SU-DHL-6 (cell line): ENCODE measurements around the gene FKTN.

Experiments used
- H2AFZ ChIP-seq: fragments of 200-600 bp; sonication (generic); 2 replicates; pipeline ENCODE4 v1.6.1; 2014; ENCODE audit warnings: low read depth, mild to moderate bottlenecking, moderate library complexity, mixed read lengths, antibody characterized with exemption, low read length; ENCODE audit not compliant: severe bottlenecking
- H3F3A ChIP-seq: fragments of 200-600 bp; shearing (Covaris generic); 2 replicates; pipeline ENCODE4 v1.6.0; 2016; ENCODE audit warnings: antibody characterized with exemption, mild to moderate bottlenecking; ENCODE audit not compliant: insufficient read depth
- H3K27ac ChIP-seq: fragments of 200-600 bp; sonication (generic); 2 replicates; pipeline ENCODE4 v1.5.1; 2016; ENCODE audit warnings: low read depth, mild to moderate bottlenecking, low read length, moderate library complexity, mixed read lengths
- H3K27me3 ChIP-seq: fragments of 200-600 bp; sonication (generic), shearing (Covaris generic); 2 replicates; pipeline ENCODE4 v1.6.0; 2014; ENCODE audit warnings: mild to moderate bottlenecking, low read length
- H3K36me3 ChIP-seq: fragments of 200-600 bp; sonication (generic); 2 replicates; pipeline ENCODE4 v1.6.1; 2014; ENCODE audit warnings: mild to moderate bottlenecking, low read length, mixed read lengths
- H3K4me2 ChIP-seq: fragments of 300-600, 200-600 bp; shearing (Covaris generic), sonication (generic); 2 replicates; pipeline ENCODE4 v1.6.0; 2014; ENCODE audit warnings: low read length, low read depth, mild to moderate bottlenecking; ENCODE audit not compliant: poor library complexity, severe bottlenecking
- H3K4me3 ChIP-seq: fragments of 200-600 bp; sonication (generic); 2 replicates; pipeline ENCODE4 v1.5.1; 2014; ENCODE audit warnings: antibody characterized with exemption, low read length, mild to moderate bottlenecking, mixed read lengths; ENCODE audit not compliant: insufficient read depth, poor library complexity, severe bottlenecking
- H3K79me2 ChIP-seq: fragments of 200-600 bp; sonication (generic); 2 replicates; pipeline ENCODE4 v1.6.1; 2014; ENCODE audit warnings: mild to moderate bottlenecking, low read length, moderate library complexity; ENCODE audit not compliant: insufficient read depth
- H3K9ac ChIP-seq: fragments of 200-600 bp; sonication (generic); 2 replicates; pipeline ENCODE4 v1.7.0; 2014; ENCODE audit warnings: mild to moderate bottlenecking, low read length
- H3K9me2 ChIP-seq: fragments of 200-600 bp; sonication (generic); replicated peaks from 2 replicates; pipeline ENCODE4 v1.6.1; 2014; ENCODE audit warnings: low read length; ENCODE audit not compliant: insufficient read depth
- H3K9me3 ChIP-seq: fragments of 200-600 bp; sonication (generic); 2 replicates; pipeline ENCODE4 v1.6.1; 2014; ENCODE audit warnings: low read length, mixed read lengths; ENCODE audit not compliant: insufficient read depth
- H4K20me1 ChIP-seq: fragments of 200-600 bp; sonication (generic); 2 replicates; pipeline ENCODE4 v1.6.1; 2014; ENCODE audit warnings: low read depth, mild to moderate bottlenecking, antibody characterized with exemption, low read length, moderate library complexity, mixed read lengths
- EZH2phosphoT487 ChIP-seq: fragments of 200-600 bp; sonication (generic), shearing (Covaris generic); conservative IDR thresholded peaks from 2 replicates; pipeline ENCODE4 v1.6.1; 2018; ENCODE audit warnings: mild to moderate bottlenecking, antibody characterized with exemption, low read length, moderate library complexity, mixed read lengths
- TF ChIP-seq, protein P1 (sequence below): fragments of 200-600 bp; sonication (generic); IDR thresholded peaks from one replicate; pipeline ENCODE4 v1.5.1; 2017; ENCODE audit warnings: antibody characterized with exemption, mild to moderate bottlenecking, low read length, moderate library complexity; ENCODE audit not compliant: insufficient read depth, poor library complexity, severe bottlenecking

FKTN gene

GRCh38 chr9:105625088-105625487 lies 67.2 kb downstream of the FKTN start:
- no peaks in the 10 kb centered on the region for H4K20me1 ChIP-seq
- H3K36me3 ChIP-seq = no peaks in the 10 kb centered on the region
- no peak overlapping the region for H2AFZ ChIP-seq
- TF ChIP-seq, protein P1, sequence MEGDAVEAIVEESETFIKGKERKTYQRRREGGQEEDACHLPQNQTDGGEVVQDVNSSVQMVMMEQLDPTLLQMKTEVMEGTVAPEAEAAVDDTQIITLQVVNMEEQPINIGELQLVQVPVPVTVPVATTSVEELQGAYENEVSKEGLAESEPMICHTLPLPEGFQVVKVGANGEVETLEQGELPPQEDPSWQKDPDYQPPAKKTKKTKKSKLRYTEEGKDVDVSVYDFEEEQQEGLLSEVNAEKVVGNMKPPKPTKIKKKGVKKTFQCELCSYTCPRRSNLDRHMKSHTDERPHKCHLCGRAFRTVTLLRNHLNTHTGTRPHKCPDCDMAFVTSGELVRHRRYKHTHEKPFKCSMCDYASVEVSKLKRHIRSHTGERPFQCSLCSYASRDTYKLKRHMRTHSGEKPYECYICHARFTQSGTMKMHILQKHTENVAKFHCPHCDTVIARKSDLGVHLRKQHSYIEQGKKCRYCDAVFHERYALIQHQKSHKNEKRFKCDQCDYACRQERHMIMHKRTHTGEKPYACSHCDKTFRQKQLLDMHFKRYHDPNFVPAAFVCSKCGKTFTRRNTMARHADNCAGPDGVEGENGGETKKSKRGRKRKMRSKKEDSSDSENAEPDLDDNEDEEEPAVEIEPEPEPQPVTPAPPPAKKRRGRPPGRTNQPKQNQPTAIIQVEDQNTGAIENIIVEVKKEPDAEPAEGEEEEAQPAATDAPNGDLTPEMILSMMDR = no peak
- no peak for TF ChIP-seq EZH2phosphoT487
- H3K27me3 ChIP-seq = no peaks in the 10 kb centered on the region
- no peak overlapping the region for H3K4me3 ChIP-seq
- no peak overlapping the region for H3K9ac ChIP-seq
- no peak overlapping the region for H3K27ac ChIP-seq
- no peaks in the 10 kb centered on the region for H3F3A ChIP-seq
- no peaks in the 10 kb centered on the region for H3K79me2 ChIP-seq
- H3K9me3 ChIP-seq = no peaks in the 10 kb centered on the region
- no peak overlapping the region for H3K4me2 ChIP-seq
- no peaks in the 10 kb centered on the region for H3K9me2 ChIP-seq

DNA sequence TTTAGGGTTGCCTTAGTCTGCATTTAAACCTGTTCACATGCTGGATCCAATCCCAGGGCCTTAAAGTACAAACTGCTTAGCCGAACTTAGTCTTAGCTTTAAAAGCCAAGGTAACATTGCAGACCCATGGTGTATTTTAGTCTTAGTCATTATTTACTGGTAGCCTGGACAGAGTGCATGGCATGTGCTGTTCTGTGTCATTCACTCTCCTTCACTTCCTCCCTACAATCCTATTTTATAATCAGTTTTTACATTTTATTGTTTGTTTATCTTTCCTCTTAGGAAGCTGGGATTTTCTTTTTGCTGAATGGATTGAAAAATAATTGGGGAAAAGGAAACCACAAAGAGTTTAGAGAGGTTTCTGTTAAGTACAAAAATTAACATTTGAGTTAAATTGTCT lies 74.9 kb downstream of the FKTN start:
- no peaks in the 10 kb centered on the region for H3F3A ChIP-seq
- no peaks in the 10 kb centered on the region for H3K79me2 ChIP-seq
- no peaks in the 10 kb centered on the region for H3K9me3 ChIP-seq
- no peak overlapping the region for H3K9ac ChIP-seq
- H3K27me3 ChIP-seq = no peaks in the 10 kb centered on the region
- H2AFZ ChIP-seq = no peak overlapping the region
- no peak overlapping the region for H3K4me3 ChIP-seq
- no peak for TF ChIP-seq EZH2phosphoT487
- TF ChIP-seq, protein P1 = no peak
- H4K20me1 ChIP-seq = no peaks in the 10 kb centered on the region
- H3K9me2 ChIP-seq = no peaks in the 10 kb centered on the region
- H3K27ac ChIP-seq = no peak overlapping the region
- H3K36me3 ChIP-seq = no peaks in the 10 kb centered on the region
- H3K4me2 ChIP-seq = no peak overlapping the region

DNA sequence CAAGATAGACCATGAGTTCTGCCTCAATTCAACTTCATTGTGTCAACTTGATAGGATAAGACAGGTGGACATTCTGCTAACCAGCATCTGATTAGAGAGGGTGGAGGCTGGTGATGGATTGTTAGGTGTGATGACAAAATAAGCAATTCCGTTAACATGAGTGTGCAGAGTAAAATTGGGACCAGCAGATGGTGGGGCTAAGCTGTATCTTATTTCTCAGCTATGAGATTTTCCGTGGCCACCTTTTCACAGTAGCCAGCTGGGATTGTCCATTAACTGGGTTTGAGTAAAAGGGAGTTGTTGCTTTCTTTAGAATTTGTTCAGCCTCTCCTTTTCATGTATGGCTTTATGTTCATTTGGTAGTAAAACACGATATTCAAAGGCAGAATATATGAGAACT lies 75.5 kb downstream of the FKTN start:
- Histone ChIP-seq H3K9me3 (no peaks in the 10 kb centered on the region), H3K4me3 (no peak overlapping the region)
- no peak for TF ChIP-seq EZH2phosphoT487
- TF ChIP-seq, protein P1 = no peak

More for the DNA sequence above, 75.5 kb downstream of the FKTN start:
- Histone ChIP-seq H3K4me2 (no peak overlapping the region), H3K36me3 (no peaks in the 10 kb centered on the region), H3K9me2 (no peaks in the 10 kb centered on the region), H2AFZ (no peak overlapping the region), H3F3A (no peaks in the 10 kb centered on the region), H3K27ac (no peak overlapping the region), H3K9ac (no peak overlapping the region), H4K20me1 (no peaks in the 10 kb centered on the region), H3K79me2 (no peaks in the 10 kb centered on the region), H3K27me3 (no peaks in the 10 kb centered on the region)
